ENCODE data around the gene GABRA6.
"Not testable (repeated sequence)": the region's sequence is repeated elsewhere in the genome, so short reads cannot be mapped to it uniquely, and the experiment has no call there.

GABRA6 gene

DNA sequence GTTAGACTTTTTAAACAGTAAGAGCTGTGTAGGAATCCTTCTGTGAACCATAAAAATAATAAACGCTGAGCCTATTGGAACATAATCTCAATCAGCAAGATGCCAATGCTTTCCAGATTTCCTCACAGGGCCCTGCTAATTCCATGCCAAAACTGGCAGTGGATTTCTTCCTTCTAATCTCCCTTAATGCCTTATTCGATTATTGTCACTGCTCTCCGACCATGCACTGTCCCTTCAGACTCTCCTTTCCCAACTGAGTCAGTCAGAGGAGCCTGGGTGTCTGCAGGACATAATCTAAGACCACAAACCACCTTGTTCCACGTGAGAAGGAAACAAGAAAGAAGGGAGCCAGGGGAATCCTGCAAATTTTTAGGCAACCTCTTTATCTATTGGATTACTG lies at the start of gene GABRA6:
GABRA6 (plus strand) TSS at position 261 of the 400 bp plus-strand sequence. CDS start 269 bp downstream, outside the sequence.
- TF ChIP-seq, protein P1, sequence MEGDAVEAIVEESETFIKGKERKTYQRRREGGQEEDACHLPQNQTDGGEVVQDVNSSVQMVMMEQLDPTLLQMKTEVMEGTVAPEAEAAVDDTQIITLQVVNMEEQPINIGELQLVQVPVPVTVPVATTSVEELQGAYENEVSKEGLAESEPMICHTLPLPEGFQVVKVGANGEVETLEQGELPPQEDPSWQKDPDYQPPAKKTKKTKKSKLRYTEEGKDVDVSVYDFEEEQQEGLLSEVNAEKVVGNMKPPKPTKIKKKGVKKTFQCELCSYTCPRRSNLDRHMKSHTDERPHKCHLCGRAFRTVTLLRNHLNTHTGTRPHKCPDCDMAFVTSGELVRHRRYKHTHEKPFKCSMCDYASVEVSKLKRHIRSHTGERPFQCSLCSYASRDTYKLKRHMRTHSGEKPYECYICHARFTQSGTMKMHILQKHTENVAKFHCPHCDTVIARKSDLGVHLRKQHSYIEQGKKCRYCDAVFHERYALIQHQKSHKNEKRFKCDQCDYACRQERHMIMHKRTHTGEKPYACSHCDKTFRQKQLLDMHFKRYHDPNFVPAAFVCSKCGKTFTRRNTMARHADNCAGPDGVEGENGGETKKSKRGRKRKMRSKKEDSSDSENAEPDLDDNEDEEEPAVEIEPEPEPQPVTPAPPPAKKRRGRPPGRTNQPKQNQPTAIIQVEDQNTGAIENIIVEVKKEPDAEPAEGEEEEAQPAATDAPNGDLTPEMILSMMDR (IDR thresholded peaks at IDR 0.05; ENCODE audit: low read depth, low read length, missing control alignments), result no peak
- no peak within 1 kb of the TSS for H3K4me3 ChIP-seq (ENCODE audit: low read depth, low read length)
- DNase-seq (ENCODE audit: low read depth), result no peak

DNA sequence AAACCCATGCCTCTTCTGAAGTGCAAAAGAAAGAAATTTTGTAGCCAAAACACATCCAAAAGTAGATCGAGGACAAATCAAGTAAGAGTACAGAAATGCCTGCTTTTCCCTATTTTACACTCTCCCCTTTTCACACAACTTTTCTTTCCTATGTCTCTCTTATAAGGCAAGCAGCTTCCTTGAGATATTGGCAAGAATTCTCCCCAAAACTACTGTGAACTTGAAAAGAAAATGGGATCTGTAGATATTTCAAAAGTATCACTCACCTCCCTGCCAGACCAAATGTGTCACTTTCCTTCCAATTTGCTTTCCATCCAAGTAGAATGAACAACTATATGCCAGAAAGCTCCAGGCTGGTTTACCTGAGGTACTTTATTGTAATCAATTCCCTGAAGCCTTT lies 47.9 kb upstream of the GABRA6 start:
- DNase-seq (ENCODE audit: low read depth), result no peak
- TF ChIP-seq, protein P1 (IDR thresholded peaks at IDR 0.05; ENCODE audit: low read depth, low read length, missing control alignments), result no peak
- no peak overlapping the region for H3K4me3 ChIP-seq (ENCODE audit: low read depth, low read length)

DNA sequence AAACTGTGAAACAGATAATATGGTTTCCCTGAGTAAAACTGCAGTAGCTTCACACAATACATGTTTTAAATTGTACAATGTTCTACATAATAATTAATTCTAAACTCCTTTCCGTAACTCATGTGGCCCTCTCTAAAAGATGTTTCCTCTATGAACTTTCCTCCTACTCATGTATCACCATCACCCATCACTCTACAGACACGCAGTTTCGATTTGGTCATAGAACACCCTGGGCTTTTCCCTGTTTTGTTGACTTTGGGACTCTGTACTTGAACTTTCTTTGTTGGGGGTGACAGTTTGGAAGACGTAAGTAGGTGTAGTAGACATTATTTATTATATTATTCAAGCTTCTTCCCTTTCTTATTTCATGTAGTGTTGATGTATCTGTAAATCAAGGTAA lies 44.1 kb upstream of the GABRA6 start:
- H3K4me3 ChIP-seq (ENCODE audit: low read depth, low read length), result no peak overlapping the region
- TF ChIP-seq, protein P1 (IDR thresholded peaks at IDR 0.05; ENCODE audit: low read depth, low read length, missing control alignments), result no peak
- DNase-seq (ENCODE audit: low read depth), result no peak

DNA sequence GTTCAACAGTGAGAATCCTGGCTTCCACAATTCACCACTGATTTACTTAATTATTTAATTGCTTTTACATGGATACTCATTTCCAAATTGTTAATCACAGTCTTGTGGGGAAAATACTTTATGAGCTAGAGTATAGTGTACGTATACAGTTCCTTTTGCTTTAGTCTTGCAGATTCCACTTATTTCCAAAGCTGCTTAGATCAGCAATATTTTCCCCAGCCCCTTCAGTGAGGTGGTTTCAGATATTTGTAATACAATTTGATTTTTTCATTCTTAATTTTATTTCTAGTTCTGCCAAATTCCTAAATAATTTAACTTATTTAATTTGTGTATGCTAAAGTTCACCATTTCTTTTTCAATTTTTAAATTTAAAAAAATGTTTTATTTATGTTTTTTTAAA lies 40.3 kb upstream of the GABRA6 start:
- H3K4me3 ChIP-seq (ENCODE audit: low read depth, low read length), result no peak overlapping the region
- no peak for DNase-seq (ENCODE audit: low read depth)
- TF ChIP-seq, protein P1 (IDR thresholded peaks at IDR 0.05; ENCODE audit: low read depth, low read length, missing control alignments), result no peak

DNA sequence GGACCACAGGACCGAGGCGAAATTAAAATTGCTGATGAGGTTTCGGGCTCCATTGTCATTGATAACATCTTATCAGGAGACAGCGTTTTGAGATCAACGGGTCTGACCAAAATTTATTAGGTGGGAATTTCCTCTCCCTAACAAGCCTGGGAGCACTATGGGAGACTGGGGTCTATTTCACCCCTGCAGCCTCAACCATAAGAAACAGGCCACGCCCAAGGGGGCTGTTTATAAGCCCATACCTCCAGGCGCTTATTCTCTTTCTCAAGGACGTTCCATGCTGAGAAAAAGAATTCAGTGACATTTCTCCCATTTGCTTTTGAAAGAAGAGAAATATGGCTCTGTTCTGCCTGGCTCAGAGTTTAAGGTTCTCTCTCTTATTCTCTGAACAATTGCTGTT lies 33.6 kb upstream of the GABRA6 start:
- H3K4me3 ChIP-seq (ENCODE audit: low read depth, low read length); DNase-seq (ENCODE audit: low read depth): not testable (repeated sequence)

DNA sequence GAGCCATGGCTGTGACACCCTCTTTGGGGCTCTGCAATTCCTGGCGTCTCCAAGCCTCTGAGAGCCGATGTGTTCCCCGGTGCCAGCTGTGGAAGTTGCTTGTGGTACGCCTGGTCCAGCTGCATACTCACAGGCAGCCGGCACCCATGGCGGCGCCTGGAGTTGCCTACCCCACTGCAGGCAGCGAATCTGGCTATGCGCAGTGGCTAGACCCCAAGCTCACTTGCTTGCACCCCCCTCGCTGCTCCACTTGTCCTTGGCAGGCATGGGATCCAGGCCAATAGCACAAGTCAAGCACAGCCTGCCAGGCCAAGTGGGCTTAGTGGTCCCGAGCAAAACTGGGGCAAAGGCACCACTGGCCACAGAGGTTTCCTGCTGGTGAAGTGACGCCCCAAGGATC lies 24.7 kb upstream of the GABRA6 start:
- DNase-seq (ENCODE audit: low read depth), result no peak
- TF ChIP-seq, protein P1 (IDR thresholded peaks at IDR 0.05; ENCODE audit: low read depth, low read length, missing control alignments), result no peak

DNA sequence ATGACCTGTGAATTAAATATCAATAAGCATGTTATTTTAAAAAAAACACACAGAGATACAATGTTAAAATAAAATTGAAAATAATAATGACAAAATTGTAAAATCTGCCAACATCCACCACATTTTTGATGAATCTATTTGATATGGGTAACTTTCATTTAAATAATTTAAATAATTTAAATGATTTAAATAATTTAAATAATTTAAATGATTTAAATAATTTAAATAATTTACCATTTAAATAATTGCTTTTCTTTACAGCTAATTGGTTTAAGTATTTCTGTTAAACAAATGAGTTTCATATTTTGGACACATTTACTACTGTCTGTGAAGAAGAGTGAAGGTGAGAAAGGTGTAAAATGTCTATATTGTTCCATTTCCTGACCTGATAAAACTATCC lies 22.1 kb upstream of the GABRA6 start:
- no peak for DNase-seq (ENCODE audit: low read depth)
- TF ChIP-seq, protein P1 (IDR thresholded peaks at IDR 0.05; ENCODE audit: low read depth, low read length, missing control alignments), result no peak
- no peak overlapping the region for H3K4me3 ChIP-seq (ENCODE audit: low read depth, low read length)

More for the DNA sequence above, 24.7 kb upstream of the GABRA6 start:
- H3K4me3 ChIP-seq (ENCODE audit: low read depth, low read length), result no peak overlapping the region

All from GM12864 (cell line).